ENCODE data around the gene C10orf67.

DNA sequence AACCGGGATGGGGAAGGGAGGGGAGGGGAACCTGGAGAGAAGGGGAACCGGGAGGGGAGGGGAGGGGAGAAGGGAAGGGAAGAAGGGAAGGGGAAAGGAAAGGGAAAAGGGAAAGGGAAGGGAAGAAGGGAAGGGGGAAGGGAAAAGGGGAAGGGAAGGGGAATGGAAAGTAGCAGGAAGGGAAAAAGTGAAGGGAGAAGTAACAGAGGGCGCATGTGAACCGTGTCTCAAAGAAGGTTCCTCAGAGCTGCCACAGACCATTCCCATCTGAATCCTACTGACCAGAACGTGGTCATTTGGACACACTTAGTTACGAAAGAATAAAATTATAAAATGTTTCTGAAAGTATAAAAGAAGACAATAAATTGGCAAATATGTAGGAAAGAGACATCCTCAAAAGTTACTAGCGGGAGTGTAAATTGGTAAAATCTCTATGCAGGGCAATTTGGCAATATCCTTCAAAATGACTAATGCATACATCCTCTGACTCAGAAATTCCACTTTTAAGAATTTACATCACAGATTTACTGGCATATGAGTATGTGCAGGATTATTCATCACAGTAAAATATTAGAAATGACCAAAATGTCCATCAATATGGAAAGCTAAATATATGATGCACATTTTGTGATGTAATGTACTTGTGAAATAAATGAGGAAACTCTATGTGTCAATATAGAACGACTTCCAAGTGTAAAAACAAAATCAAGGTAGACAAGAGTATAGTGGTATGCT, 12.9 kb downstream of the C10orf67 start:
- TF ChIP-seq, protein P1, sequence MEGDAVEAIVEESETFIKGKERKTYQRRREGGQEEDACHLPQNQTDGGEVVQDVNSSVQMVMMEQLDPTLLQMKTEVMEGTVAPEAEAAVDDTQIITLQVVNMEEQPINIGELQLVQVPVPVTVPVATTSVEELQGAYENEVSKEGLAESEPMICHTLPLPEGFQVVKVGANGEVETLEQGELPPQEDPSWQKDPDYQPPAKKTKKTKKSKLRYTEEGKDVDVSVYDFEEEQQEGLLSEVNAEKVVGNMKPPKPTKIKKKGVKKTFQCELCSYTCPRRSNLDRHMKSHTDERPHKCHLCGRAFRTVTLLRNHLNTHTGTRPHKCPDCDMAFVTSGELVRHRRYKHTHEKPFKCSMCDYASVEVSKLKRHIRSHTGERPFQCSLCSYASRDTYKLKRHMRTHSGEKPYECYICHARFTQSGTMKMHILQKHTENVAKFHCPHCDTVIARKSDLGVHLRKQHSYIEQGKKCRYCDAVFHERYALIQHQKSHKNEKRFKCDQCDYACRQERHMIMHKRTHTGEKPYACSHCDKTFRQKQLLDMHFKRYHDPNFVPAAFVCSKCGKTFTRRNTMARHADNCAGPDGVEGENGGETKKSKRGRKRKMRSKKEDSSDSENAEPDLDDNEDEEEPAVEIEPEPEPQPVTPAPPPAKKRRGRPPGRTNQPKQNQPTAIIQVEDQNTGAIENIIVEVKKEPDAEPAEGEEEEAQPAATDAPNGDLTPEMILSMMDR (IDR thresholded peaks at IDR 0.05), result no peak
- TF ChIP-seq POLR2A (IDR thresholded peaks at IDR 0.05) (no peak), POLR2AphosphoS5 (IDR thresholded peaks at IDR 0.05; ENCODE audit: insufficient read depth in 1 of 2, low read depth in 1 of 2) (no peak)
